Fibroblast of lung (primary cell): ENCODE results near the gene RNF157. TPM values are rescaled to one million over a fixed set of nuclear protein-coding genes. Genes with fewer than 3 reads are reported as not detected.

ENCODE experiments used
- DNase-seq, 2 donors: peaks; one replicate each; pipeline versions ENCODE4 v3.0.0 to v3.0.0-alpha.2; 2010; ENCODE audit warnings: low read depth in 2 of 2
- H2AFZ ChIP-seq: 2 replicates; pipeline ENCODE4 v1.5.1; 2012; ENCODE audit warnings: low read length, control low read depth, inconsistent platforms
- H3K27ac ChIP-seq: 2 replicates; pipeline ENCODE4 v1.5.1; 2011; ENCODE audit warnings: low read length, control low read depth; ENCODE audit not compliant: insufficient read depth
- H3K27me3 ChIP-seq: 2 replicates; pipeline ENCODE4 v1.5.1; 2011; ENCODE audit warnings: mild to moderate bottlenecking, low read length; ENCODE audit not compliant: control insufficient read depth, insufficient read depth
- H3K36me3 ChIP-seq: 2 replicates; pipeline ENCODE4 v1.5.1; 2011; ENCODE audit warnings: low read length; ENCODE audit not compliant: control insufficient read depth, insufficient read depth
- H3K4me1 ChIP-seq: 2 replicates; pipeline ENCODE4 v1.5.1; 2011; ENCODE audit warnings: low read length; ENCODE audit not compliant: control insufficient read depth, insufficient read depth; ENCODE audit errors: extremely low read depth
- H3K4me2 ChIP-seq: 2 replicates; pipeline ENCODE4 v1.5.1; 2011; ENCODE audit warnings: low read length, control low read depth; ENCODE audit not compliant: insufficient read depth; ENCODE audit errors: extremely low read depth
- H3K4me3 ChIP-seq, 4 experiments: fragments of 200-600 bp in 1 of 4; sonication (generic) in 1 of 4; replicated peaks in 1 of 4; 2 replicates each; pipeline ENCODE4 v1.5.1; 2011 to 2016; ENCODE audit warnings: low read length in 4 of 4, low read depth in 3 of 4, mild to moderate bottlenecking in 3 of 4, control low read depth in 2 of 4, inconsistent platforms in 1 of 4, mixed read lengths in 1 of 4; ENCODE audit not compliant: insufficient read depth in 1 of 4; ENCODE audit errors: control extremely low read depth in 1 of 4
- H3K79me2 ChIP-seq: 2 replicates; pipeline ENCODE4 v1.5.1; 2012; ENCODE audit warnings: mild to moderate bottlenecking, low read length, inconsistent platforms; ENCODE audit not compliant: control insufficient read depth, insufficient read depth
- H3K9ac ChIP-seq: 2 replicates; pipeline ENCODE4 v1.5.1; 2011; ENCODE audit warnings: mild to moderate bottlenecking, low read length, control low read depth; ENCODE audit not compliant: insufficient read depth
- H3K9me3 ChIP-seq: 2 replicates; pipeline ENCODE4 v1.5.1; 2012; ENCODE audit warnings: low read depth, low read length; ENCODE audit not compliant: control insufficient read depth, insufficient read depth
- H4K20me1 ChIP-seq: 2 replicates; pipeline ENCODE4 v1.5.1; 2011; ENCODE audit warnings: low read length; ENCODE audit not compliant: control insufficient read depth, insufficient read depth; ENCODE audit errors: extremely low read depth
- CTCF ChIP-seq, 2 donors: IDR thresholded peaks in 1 of 2; conservative IDR thresholded peaks in 1 of 2; 1 replicate in 1 of 2; 2 replicates in 1 of 2; pipeline ENCODE4 v1.5.1; 2011 to 2012; ENCODE audit warnings: low read length in 2 of 2, control low read depth in 1 of 2, inconsistent platforms in 1 of 2, low read depth in 1 of 2, mild to moderate bottlenecking in 1 of 2
- EZH2 ChIP-seq: IDR thresholded peaks from 2 replicates; pipeline ENCODE4 v1.5.1; 2012; ENCODE audit warnings: low read length, control low read depth, mild to moderate bottlenecking; ENCODE audit errors: missing control alignments
- polyA plus RNA-seq, 2 donors: library from polyadenylated mRNA; depleted of rRNA in 1 of 2; stranded (reverse) in 1 of 2; unstranded in 1 of 2; fragments of >200 nt; gene quantifications; 2 replicates each; pipeline ENCODE4 v1.2.1, GENCODE V29; 2011 to 2012; ENCODE audit warnings: missing spikeins in 1 of 2
- total RNA-seq: library from RNA; depleted of rRNA; stranded (reverse); fragments of >200 nt; gene quantifications from 2 replicates; pipeline ENCODE4 v1.2.1, GENCODE V29; 2014

Gene RNF157
- total and polyA plus RNA-seq, 2 donors (not counting 1 experiment from before 2014, with no cell fraction given) = 2.0 to 3.1 TPM

DNA sequence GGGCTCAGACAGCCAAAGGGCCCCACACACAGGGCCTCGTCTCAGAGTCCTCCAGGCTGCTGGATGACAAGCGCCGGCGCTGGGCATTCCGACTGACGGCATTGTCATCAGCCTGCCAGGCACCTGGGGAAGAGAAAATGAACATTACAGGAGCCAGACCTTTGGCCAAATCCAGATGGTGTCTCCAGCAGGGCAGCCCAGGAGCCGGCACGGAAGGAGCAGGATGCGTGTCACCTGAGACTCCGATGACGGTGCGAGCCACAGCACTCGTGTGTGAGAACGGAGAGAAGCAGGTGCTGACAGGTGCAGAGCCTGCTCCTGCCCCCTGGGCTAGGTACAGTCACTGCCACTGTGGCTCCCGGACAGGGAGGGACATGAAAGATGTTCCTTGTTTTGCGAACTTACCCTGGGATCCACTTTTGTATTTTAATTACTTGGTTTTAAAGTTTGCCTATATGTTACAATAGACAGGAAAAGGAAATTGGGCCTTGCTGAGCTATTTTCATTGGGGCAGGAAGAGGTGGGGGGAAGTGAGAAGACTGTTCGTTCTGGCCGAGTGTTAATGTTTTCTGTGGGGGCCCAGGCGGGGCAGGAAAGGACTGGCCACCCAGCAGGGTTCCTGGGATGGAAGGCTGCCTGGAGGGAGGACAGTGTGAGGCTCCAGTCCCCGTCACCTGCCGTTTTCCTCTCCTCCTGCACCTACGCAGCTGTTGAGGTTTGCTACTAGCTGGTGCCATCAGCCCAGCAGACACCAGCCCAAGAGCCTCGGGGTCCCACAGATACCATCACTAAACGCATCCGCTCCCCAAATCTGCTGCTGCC, 94.9 kb downstream of the RNF157 start:
- Histone ChIP-seq H3K36me3 (no peaks in the 10 kb centered on the region), H3K4me1 (peaks cover 4% of the 10 kb centered on the region), H3K9ac (no peak overlapping the region), H3K27ac (no peak overlapping the region), H4K20me1 (no peaks in the 10 kb centered on the region), H3K4me3 (no peak overlapping the region), H3K27me3 (peaks cover 12% of the 10 kb centered on the region), H3K9me3 (no peaks in the 10 kb centered on the region), H3K4me2 (no peak overlapping the region), H2AFZ (no peak overlapping the region), H3K79me2 (no peaks in the 10 kb centered on the region)
- no peak for DNase-seq
- TF ChIP-seq CTCF (conservative IDR thresholded peaks at IDR 0.05 in 1 of 2, IDR thresholded peaks at IDR 0.05 in 1 of 2; ENCODE audit: low read depth in 1 of 2, low read length in 2 of 2) (no peak), EZH2 (no peak)

DNA sequence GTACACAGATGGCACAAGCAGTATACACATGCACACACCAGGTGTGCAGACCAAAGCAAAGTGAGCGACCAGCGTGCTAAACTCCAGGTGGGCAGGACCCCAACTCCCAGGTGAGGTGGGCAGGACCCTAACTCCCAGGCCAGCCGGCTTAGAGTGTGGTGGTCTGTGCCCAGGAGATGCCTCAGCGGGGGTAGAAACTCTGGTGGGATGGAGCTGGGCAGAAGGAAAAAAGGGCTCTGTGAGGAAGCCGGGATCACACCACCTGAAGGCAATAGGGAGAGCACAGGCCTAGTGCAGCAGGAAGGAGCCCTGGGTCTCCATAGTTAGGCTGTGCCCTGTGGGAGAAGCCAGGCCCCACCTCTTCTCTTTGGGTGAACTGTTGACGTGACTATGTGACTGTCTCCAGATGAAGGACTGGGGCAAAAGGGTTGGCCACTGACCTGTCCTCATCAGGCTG, 97.7 kb downstream of the RNF157 start:
- no peaks in the 10 kb centered on the region for H3K36me3 ChIP-seq
- no peak overlapping the region for H3K4me3 ChIP-seq
- no peak overlapping the region for H3K27ac ChIP-seq
- no peaks in the 10 kb centered on the region for H4K20me1 ChIP-seq
- H3K4me1 ChIP-seq = peaks cover 4% of the 10 kb centered on the region
- DNase-seq = no peak
- H3K27me3 ChIP-seq = peaks cover 39% of the 10 kb centered on the region
- no peaks in the 10 kb centered on the region for H3K79me2 ChIP-seq
- no peak overlapping the region for H3K9ac ChIP-seq
- H3K9me3 ChIP-seq = no peaks in the 10 kb centered on the region
- no peak for TF ChIP-seq CTCF (conservative IDR thresholded peaks at IDR 0.05 in 1 of 2, IDR thresholded peaks at IDR 0.05 in 1 of 2; ENCODE audit: low read depth in 1 of 2, low read length in 2 of 2)
- no peak for TF ChIP-seq EZH2
- no peak overlapping the region for H3K4me2 ChIP-seq
- H2AFZ ChIP-seq = no peak overlapping the region

- no peak for TF ChIP-seq CTCF (conservative IDR thresholded peaks at IDR 0.05 in 1 of 2, IDR thresholded peaks at IDR 0.05 in 1 of 2; ENCODE audit: low read depth in 1 of 2, low read length in 2 of 2)
- H3K9me3 ChIP-seq = no peaks in the 10 kb centered on the region
- no peak overlapping the region for H3K9ac ChIP-seq
- no peak for DNase-seq
- peaks cover 4% of the 10 kb centered on the region for H3K4me1 ChIP-seq
- no peak overlapping the region for H2AFZ ChIP-seq
- H3K36me3 ChIP-seq = no peaks in the 10 kb centered on the region
- H3K4me2 ChIP-seq = no peak overlapping the region
- H3K27me3 ChIP-seq = peaks cover 44% of the 10 kb centered on the region
- no peak overlapping the region for H3K4me3 ChIP-seq
- H3K27ac ChIP-seq = no peak overlapping the region
- no peaks in the 10 kb centered on the region for H4K20me1 ChIP-seq
- no peaks in the 10 kb centered on the region for H3K79me2 ChIP-seq
These were observed 98.2 kb downstream of the RNF157 start for GRCh38 chr17:76142039-76142584.
